GM12878 (cell line): ENCODE data around the gene ATF2. TPM values are rescaled to one million over a fixed set of nuclear protein-coding genes. Genes with fewer than 3 reads are reported as not detected.

ENCODE experiments used
- ATAC-seq: fragments of 200-7000 bp; cut with Tn5 transposase; 3 replicates; pipeline ENCODE4 v1.9.1; 2020; ENCODE audit warnings: mild to moderate bottlenecking, moderate library complexity
- BruUV-seq: library from RNA; stranded (reverse); fragments of 400-500 nt; replicated peaks from 2 replicates; lab custom pipeline; 2021; lab: Mats Ljungman, UMichigan
- CTCF ChIA-PET: fragments of 300-600 bp; sonication (Branson Sonifier 250); formaldehyde crosslinking; extraction: SDS; loops from one replicate; lab custom pipeline; 2021; ENCODE audit warnings: inconsistent platforms; lab: Yijun Ruan, JAX
- POLR2A ChIA-PET: fragments of 350-600 bp; formaldehyde crosslinking; extraction: SDS; loops from one replicate; lab custom pipeline; 2021; ENCODE audit warnings: inconsistent platforms; lab: Charles Lee
- RAD21 ChIA-PET: fragments of 300-600 bp; sonication (Branson Sonifier 250); formaldehyde crosslinking; loops from one replicate; lab custom pipeline; 2023; ENCODE audit warnings: antibody characterized with exemption; ENCODE audit not compliant: unreplicated experiment; lab: Charles Lee
- SMC1A ChIA-PET: fragments of 300-600 bp; sonication (Branson Sonifier 250); formaldehyde crosslinking; loops from one replicate; lab custom pipeline; 2023; ENCODE audit not compliant: unreplicated experiment, uncharacterized antibody; lab: Charles Lee
- DNase-seq: peaks from one replicate; pipeline ENCODE4 v3.0.0-alpha.2; 2011; ENCODE audit warnings: low read depth, low spot score
- FAIRE-seq: peaks from 3 replicates; lab custom pipeline; 2011; peaks lifted over from hg19 to GRCh38; lab: Jason Lieb, UNC
- H2AFZ ChIP-seq: 2 replicates; pipeline ENCODE4 v1.6.0; 2011; ENCODE audit warnings: low read depth, low read length, control low read depth; ENCODE audit not compliant: control insufficient read depth
- H3K27ac ChIP-seq: 2 replicates; pipeline ENCODE4 v1.5.1; 2011; ENCODE audit warnings: control low read depth; ENCODE audit not compliant: control insufficient read depth, insufficient read depth
- H3K27me3 ChIP-seq, 2 experiments: replicated peaks in 1 of 2; 2 replicates each; pipeline versions ENCODE4 v1.6.0 to v1.6.1; 2011; ENCODE audit warnings: low read length in 1 of 2; ENCODE audit not compliant: control insufficient read depth in 2 of 2, insufficient read depth in 2 of 2
- H3K36me3 ChIP-seq, 2 experiments: 2 replicates each; pipeline ENCODE4 v1.5.1; 2011; ENCODE audit warnings: low read length in 1 of 2; ENCODE audit not compliant: control insufficient read depth in 2 of 2, insufficient read depth in 2 of 2
- H3K4me1 ChIP-seq: 2 replicates; pipeline ENCODE4 v1.6.1; 2011; ENCODE audit warnings: mild to moderate bottlenecking, low read length, moderate library complexity, mixed read lengths; ENCODE audit not compliant: control insufficient read depth, insufficient read depth
- H3K4me2 ChIP-seq: 2 replicates; pipeline ENCODE4 v1.6.0; 2011; ENCODE audit warnings: control low read depth; ENCODE audit not compliant: control insufficient read depth, insufficient read depth
- H3K4me3 ChIP-seq: fragments of 200-600 bp; sonication (generic); 2 replicates; pipeline ENCODE4 v1.5.1; 2016
- H3K79me2 ChIP-seq: 2 replicates; pipeline ENCODE4 v1.6.0; 2011; ENCODE audit warnings: low read length; ENCODE audit not compliant: control insufficient read depth, insufficient read depth
- H3K9ac ChIP-seq: 2 replicates; pipeline ENCODE4 v1.8.0; 2011; ENCODE audit warnings: low read length, control low read depth, mixed read lengths; ENCODE audit not compliant: control insufficient read depth, insufficient read depth
- H3K9me3 ChIP-seq: replicated peaks from 3 replicates; pipeline ENCODE4 v1.5.1; 2011; ENCODE audit warnings: mild to moderate bottlenecking, low read length; ENCODE audit not compliant: control insufficient read depth, insufficient read depth
- H4K20me1 ChIP-seq: 2 replicates; pipeline ENCODE4 v1.6.0; 2011; ENCODE audit not compliant: control insufficient read depth, insufficient read depth
- ATF2 ChIP-seq: IDR thresholded peaks from 2 replicates; pipeline ENCODE4 v1.6.1; 2012; ENCODE audit warnings: low read length, inconsistent platforms
- BCL11A ChIP-seq: IDR thresholded peaks from 2 replicates; pipeline ENCODE4 v1.6.1; 2011; ENCODE audit warnings: low read depth, low read length
- BRCA1 ChIP-seq: IDR thresholded peaks from 2 replicates; pipeline ENCODE4 v1.6.1; 2011; ENCODE audit warnings: low read depth, low read length, improper control_type of control experiment
- CBX5 ChIP-seq: sonication (generic); IDR thresholded peaks from 2 replicates; pipeline ENCODE4 v1.6.1; 2016; ENCODE audit warnings: low read depth, moderate library complexity, mild to moderate bottlenecking, inconsistent platforms
- CREB1 ChIP-seq: IDR thresholded peaks from 2 replicates; pipeline ENCODE4 v1.6.1; 2012; ENCODE audit warnings: low read depth, mild to moderate bottlenecking, inconsistent platforms
- EED ChIP-seq: sonication (generic); IDR thresholded peaks from 2 replicates; pipeline ENCODE4 v1.6.1; 2016; ENCODE audit warnings: antibody characterized with exemption, low read depth
- FOXM1 ChIP-seq: IDR thresholded peaks from 2 replicates; pipeline ENCODE4 v1.6.1; 2012; ENCODE audit warnings: low read depth, mild to moderate bottlenecking, inconsistent platforms, low read length, moderate library complexity
- IKZF2 ChIP-seq, 2 experiments: fragments of 450-650 bp; IDR thresholded peaks; 2 replicates each; pipeline ENCODE4 v1.6.1; 2017; ENCODE audit warnings: mild to moderate bottlenecking in 2 of 2, moderate library complexity in 2 of 2
- IRF4 ChIP-seq: IDR thresholded peaks from 2 replicates; pipeline ENCODE4 v1.6.1; 2011; ENCODE audit warnings: low read depth, low read length
- JUNB ChIP-seq: IDR thresholded peaks from 2 replicates; pipeline ENCODE4 v1.6.1; 2016; ENCODE audit warnings: antibody characterized with exemption, mild to moderate bottlenecking
- KLF5 ChIP-seq: fragments of 450-650 bp; IDR thresholded peaks from 2 replicates; pipeline ENCODE4 v1.6.1; 2014; ENCODE audit warnings: mild to moderate bottlenecking; ENCODE audit not compliant: partially characterized antibody
- MTA3 ChIP-seq: IDR thresholded peaks from 2 replicates; pipeline ENCODE4 v1.6.1; 2012; ENCODE audit warnings: low read length, inconsistent platforms, borderline replicate concordance
- PBX3 ChIP-seq: IDR thresholded peaks from 2 replicates; pipeline ENCODE4 v1.6.1; 2011; ENCODE audit warnings: mild to moderate bottlenecking, low read depth, low read length, moderate library complexity; ENCODE audit not compliant: insufficient replicate concordance
- RFX5 ChIP-seq: IDR thresholded peaks from 2 replicates; pipeline ENCODE4 v1.6.1; 2011; ENCODE audit warnings: low read depth, low read length, improper control_type of control experiment
- TBL1XR1 ChIP-seq: IDR thresholded peaks from 2 replicates; pipeline ENCODE4 v1.6.1; 2012; ENCODE audit warnings: low read depth, low read length, improper control_type of control experiment
- in situ Hi-C: fragments of 300-500 bp; cut with MboI; formaldehyde crosslinking; loops from 9 replicates; pipeline ENCODE4 v1.14.3; 2018; ENCODE audit warnings: mixed read lengths
- intact Hi-C: fragments of 100-400 bp; cut with micrococcal nuclease; formaldehyde crosslinking; loops from one replicate; pipeline ENCODE4 v1.14.2; 2022; ENCODE audit not compliant: unreplicated experiment
- polyA plus RNA-seq, 11 experiments: library from polyadenylated mRNA; depleted of rRNA in 4 of 11; unstranded in 6 of 11; stranded (reverse) in 5 of 11; fragments of >200 nt; fragmentation: Nextera tagmentation in 4 of 11; fragmentation: Illumina TruSeq in 1 of 11; extraction: Ambion mirVana in 4 of 11; extraction: Trizol in 1 of 11; gene quantifications; 1 replicate in 1 of 11; 2 replicates in 10 of 11; pipeline versions ENCODE4 v1.2.1 to v1.2.3, GENCODE V29; 2011 to 2016; ENCODE audit warnings: inconsistent platforms in 2 of 11, missing spikeins in 2 of 11, low read depth in 1 of 11
- total RNA-seq, 4 experiments: library from RNA; depleted of rRNA in 3 of 4; stranded (reverse); fragments of >200 nt in 3 of 4; fragmentation: Illumina TruSeq in 1 of 4; extraction: Trizol in 1 of 4; gene quantifications; 2 replicates each; pipeline versions ENCODE4 v1.2.1 to v1.2.3, GENCODE V29; 2013 to 2021
- TF ChIP-seq, protein P1 (sequence below): fragments of 450-650 bp; formaldehyde crosslinking; IDR thresholded peaks from 2 replicates; pipeline ENCODE4 v1.5.0; 2022; ENCODE audit warnings: mild to moderate bottlenecking, missing genetic modification characterization
- TF ChIP-seq, protein P2 (sequence below): fragments of 450-650 bp; IDR thresholded peaks from 2 replicates; pipeline ENCODE4 v1.6.1; 2014; ENCODE audit warnings: mild to moderate bottlenecking

Gene ATF2
- total and polyA plus RNA-seq, 10 of the 15 experiments (the other 5 are each of a cell fraction or from before 2014, with no cell fraction given): 10.3 to 78.0 (median 36.0) TPM

DNA sequence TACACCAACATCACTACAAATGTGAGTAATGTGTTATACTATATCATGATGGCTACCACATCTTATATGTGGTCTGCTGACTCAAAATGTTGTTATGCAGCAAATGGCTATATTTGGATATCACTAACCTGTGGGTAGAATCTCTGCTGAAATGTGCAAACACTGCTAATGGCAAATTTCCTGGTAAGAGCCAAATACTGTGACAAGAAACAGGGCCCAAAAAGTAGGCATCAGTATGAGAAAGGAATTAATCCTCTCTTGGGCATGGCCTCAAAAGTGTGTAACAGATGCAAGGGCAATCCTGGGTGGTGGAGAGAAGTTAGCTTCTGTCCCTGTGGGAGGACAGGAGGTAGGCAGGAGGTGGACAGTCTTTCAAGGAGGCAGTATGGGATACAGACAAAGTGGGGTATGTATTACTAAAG, 13.3 kb downstream of the ATF2 start:
- ChIA-PET RAD21 (no interaction called here), POLR2A (interaction anchor here (1.6 kb wide), 1 partner anchor 12 kb away, joined by 7 read pairs; no protein-coding TSS in a partner anchor), CTCF (interaction anchor here (0.9 to 1.1 kb wide), 2 partner anchors 14 to 97 kb away, joined by 3 read pairs; no protein-coding TSS in a partner anchor), SMC1A (interaction anchor here (2.7 kb wide), 1 partner anchor 18 kb away, joined by 9 read pairs; no protein-coding TSS in a partner anchor)
- FAIRE-seq (peak; percentile 59), ATAC-seq (peak; percentile 88), DNase-seq (no peak)
- no peak overlapping the region for H2AFZ ChIP-seq
- peaks cover 0 to 3% of the 10 kb centered on the region in 2 experiments; a peak in 2 of 4 replicates for H3K36me3 ChIP-seq
- H3K79me2 ChIP-seq: peaks cover 87% of the 10 kb centered on the region
- in situ Hi-C loops (no loop called here), intact Hi-C loops (no loop called here)
- TSS peak; percentile 26 for BruUV-seq
- H3K4me2 ChIP-seq: peak overlapping the region; percentile 75
- peak overlapping the region; percentile 66 for H3K27ac ChIP-seq
- no peaks in the 10 kb centered on the region; the same call in 2 of the 3 replicates for H3K9me3 ChIP-seq
- no peak overlapping the region for H3K4me3 ChIP-seq
- peaks cover 6% of the 10 kb centered on the region for H4K20me1 ChIP-seq
- H3K9ac ChIP-seq: no peak overlapping the region; the same call in 1 of the 2 replicates
- peaks cover 18% of the 10 kb centered on the region for H3K4me1 ChIP-seq
- H3K27me3 ChIP-seq: no peaks in the 10 kb centered on the region
- TF ChIP-seq CREB1 (0 out of 2 replicates have a peak, but pooled peaks have one; percentile 40), PBX3 (no peak), JUNB (peak; percentile 94), MTA3 (peak; percentile 59; the same call in 1 of the 2 replicates), ATF2 (peak; percentile 86), BRCA1 (no peak), CBX5 (0 out of 2 replicates have a peak, but pooled peaks have one; percentile 36), EED (0 out of 2 replicates have a peak, but pooled peaks have one; percentile 25), RFX5 (no peak), FOXM1 (0 out of 2 replicates have a peak, but pooled peaks have one; percentile 65), BCL11A (peak; percentile 56; the same call in 1 of the 2 replicates), IRF4 (peak; percentile 85; the same call in 1 of the 2 replicates), TBL1XR1 (peak; percentile 40; the same call in 1 of the 2 replicates), KLF5 (no peak), IKZF2 (IDR thresholded peaks at IDR 0.05) (0 out of 4 replicates have a peak, but pooled peaks of 1 of the 2 experiments have one; percentile 33)
- TF ChIP-seq, protein P1, sequence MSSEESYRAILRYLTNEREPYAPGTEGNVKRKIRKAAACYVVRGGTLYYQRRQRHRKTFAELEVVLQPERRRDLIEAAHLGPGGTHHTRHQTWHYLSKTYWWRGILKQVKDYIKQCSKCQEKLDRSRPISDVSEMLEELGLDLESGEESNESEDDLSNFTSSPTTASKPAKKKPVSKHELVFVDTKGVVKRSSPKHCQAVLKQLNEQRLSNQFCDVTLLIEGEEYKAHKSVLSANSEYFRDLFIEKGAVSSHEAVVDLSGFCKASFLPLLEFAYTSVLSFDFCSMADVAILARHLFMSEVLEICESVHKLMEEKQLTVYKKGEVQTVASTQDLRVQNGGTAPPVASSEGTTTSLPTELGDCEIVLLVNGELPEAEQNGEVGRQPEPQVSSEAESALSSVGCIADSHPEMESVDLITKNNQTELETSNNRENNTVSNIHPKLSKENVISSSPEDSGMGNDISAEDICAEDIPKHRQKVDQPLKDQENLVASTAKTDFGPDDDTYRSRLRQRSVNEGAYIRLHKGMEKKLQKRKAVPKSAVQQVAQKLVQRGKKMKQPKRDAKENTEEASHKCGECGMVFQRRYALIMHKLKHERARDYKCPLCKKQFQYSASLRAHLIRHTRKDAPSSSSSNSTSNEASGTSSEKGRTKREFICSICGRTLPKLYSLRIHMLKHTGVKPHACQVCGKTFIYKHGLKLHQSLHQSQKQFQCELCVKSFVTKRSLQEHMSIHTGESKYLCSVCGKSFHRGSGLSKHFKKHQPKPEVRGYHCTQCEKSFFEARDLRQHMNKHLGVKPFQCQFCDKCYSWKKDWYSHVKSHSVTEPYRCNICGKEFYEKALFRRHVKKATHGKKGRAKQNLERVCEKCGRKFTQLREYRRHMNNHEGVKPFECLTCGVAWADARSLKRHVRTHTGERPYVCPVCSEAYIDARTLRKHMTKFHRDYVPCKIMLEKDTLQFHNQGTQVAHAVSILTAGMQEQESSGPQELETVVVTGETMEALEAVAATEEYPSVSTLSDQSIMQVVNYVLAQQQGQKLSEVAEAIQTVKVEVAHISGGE (CRISPR knock-in tag): no peak
- TF ChIP-seq, protein P2, sequence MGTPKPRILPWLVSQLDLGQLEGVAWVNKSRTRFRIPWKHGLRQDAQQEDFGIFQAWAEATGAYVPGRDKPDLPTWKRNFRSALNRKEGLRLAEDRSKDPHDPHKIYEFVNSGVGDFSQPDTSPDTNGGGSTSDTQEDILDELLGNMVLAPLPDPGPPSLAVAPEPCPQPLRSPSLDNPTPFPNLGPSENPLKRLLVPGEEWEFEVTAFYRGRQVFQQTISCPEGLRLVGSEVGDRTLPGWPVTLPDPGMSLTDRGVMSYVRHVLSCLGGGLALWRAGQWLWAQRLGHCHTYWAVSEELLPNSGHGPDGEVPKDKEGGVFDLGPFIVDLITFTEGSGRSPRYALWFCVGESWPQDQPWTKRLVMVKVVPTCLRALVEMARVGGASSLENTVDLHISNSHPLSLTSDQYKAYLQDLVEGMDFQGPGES: no peak
